ENCODE results near the gene CYP4A22. TPM values are rescaled to one million over a fixed set of nuclear protein-coding genes. Genes with fewer than 3 reads are reported as not detected.

The CYP4A22 gene
- total RNA-seq, 1 donor = not detected

DNA sequence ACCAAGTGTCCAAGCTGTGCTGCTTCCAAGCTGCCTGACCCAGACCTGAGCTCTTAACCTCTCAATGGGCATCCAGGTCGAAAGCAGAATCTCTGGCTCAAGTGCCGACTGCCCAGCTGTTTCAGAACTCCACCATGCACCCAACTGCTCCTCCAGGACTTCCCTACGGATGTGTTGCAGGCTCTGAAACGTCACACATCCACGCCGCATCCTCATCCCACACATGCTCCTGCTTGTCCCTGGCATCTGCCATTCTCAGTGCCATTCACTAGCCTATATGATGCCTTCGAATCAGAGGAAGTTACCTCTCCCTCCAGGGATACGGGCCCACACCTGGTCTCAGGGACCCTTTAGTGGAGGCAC is 41.4 kb downstream of the CYP4A22 start:
- Histone ChIP-seq H3K27me3 (ENCODE audit: insufficient read depth, low read length) (no peaks in the 10 kb centered on the region), H3K79me2 (ENCODE audit: insufficient read depth, low read length) (no peaks in the 10 kb centered on the region), H4K20me1 (ENCODE audit: insufficient read depth, low read length) (no peaks in the 10 kb centered on the region), H3K4me3 (ENCODE audit: insufficient read depth, low read length) (peak overlapping the region; percentile 75), H3K27ac (ENCODE audit: low read depth, low read length) (no peak overlapping the region), H3K36me3 (ENCODE audit: insufficient read depth, low read length) (no peaks in the 10 kb centered on the region), H2AFZ (ENCODE audit: low read length) (peak overlapping the region; percentile 99), H3K4me2 (ENCODE audit: insufficient read depth, low read length) (peak overlapping the region; percentile 99), H3K9me3 (ENCODE audit: low read depth, low read length) (no peaks in the 10 kb centered on the region), H3K4me1 (ENCODE audit: insufficient read depth, low read length) (peaks cover 16% of the 10 kb centered on the region)
- TF ChIP-seq, protein P1, sequence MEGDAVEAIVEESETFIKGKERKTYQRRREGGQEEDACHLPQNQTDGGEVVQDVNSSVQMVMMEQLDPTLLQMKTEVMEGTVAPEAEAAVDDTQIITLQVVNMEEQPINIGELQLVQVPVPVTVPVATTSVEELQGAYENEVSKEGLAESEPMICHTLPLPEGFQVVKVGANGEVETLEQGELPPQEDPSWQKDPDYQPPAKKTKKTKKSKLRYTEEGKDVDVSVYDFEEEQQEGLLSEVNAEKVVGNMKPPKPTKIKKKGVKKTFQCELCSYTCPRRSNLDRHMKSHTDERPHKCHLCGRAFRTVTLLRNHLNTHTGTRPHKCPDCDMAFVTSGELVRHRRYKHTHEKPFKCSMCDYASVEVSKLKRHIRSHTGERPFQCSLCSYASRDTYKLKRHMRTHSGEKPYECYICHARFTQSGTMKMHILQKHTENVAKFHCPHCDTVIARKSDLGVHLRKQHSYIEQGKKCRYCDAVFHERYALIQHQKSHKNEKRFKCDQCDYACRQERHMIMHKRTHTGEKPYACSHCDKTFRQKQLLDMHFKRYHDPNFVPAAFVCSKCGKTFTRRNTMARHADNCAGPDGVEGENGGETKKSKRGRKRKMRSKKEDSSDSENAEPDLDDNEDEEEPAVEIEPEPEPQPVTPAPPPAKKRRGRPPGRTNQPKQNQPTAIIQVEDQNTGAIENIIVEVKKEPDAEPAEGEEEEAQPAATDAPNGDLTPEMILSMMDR (IDR thresholded peaks at IDR 0.05; ENCODE audit: extremely low read depth, low read depth, low read length) = no peak
- DNase-seq (ENCODE audit: insufficient read length, low spot score, missing footprints) = no peak

- Histone ChIP-seq H3K4me1 (ENCODE audit: insufficient read depth, low read length) (peaks cover 16% of the 10 kb centered on the region), H3K27ac (ENCODE audit: low read depth, low read length) (peak overlapping the region; percentile 28)
These were observed 42.1 kb downstream of the CYP4A22 start for GRCh38 chr1:47179017-47179987.

GRCh38 chr1:47179988-47180563 is 42.8 kb downstream of the CYP4A22 start:
- Histone ChIP-seq H3K27me3 (ENCODE audit: insufficient read depth, low read length) (no peaks in the 10 kb centered on the region), H3K36me3 (ENCODE audit: insufficient read depth, low read length) (no peaks in the 10 kb centered on the region), H3K4me2 (ENCODE audit: insufficient read depth, low read length) (peak overlapping the region; percentile 99), H3K27ac (ENCODE audit: low read depth, low read length) (no peak overlapping the region), H3K4me1 (ENCODE audit: insufficient read depth, low read length) (peaks cover 16% of the 10 kb centered on the region), H4K20me1 (ENCODE audit: insufficient read depth, low read length) (no peaks in the 10 kb centered on the region), H2AFZ (ENCODE audit: low read length) (peak overlapping the region; percentile 99), H3K9me3 (ENCODE audit: low read depth, low read length) (no peaks in the 10 kb centered on the region), H3K4me3 (ENCODE audit: insufficient read depth, low read length) (peak overlapping the region; percentile 75), H3K79me2 (ENCODE audit: insufficient read depth, low read length) (no peaks in the 10 kb centered on the region)
- DNase-seq (ENCODE audit: insufficient read length, low spot score, missing footprints) = no peak
- TF ChIP-seq, protein P1 (IDR thresholded peaks at IDR 0.05; ENCODE audit: extremely low read depth, low read depth, low read length) = no peak

More at GRCh38 chr1:47179017-47179987, 42.1 kb downstream of the CYP4A22 start:
- Histone ChIP-seq H3K79me2 (ENCODE audit: insufficient read depth, low read length) (no peaks in the 10 kb centered on the region), H2AFZ (ENCODE audit: low read length) (peak overlapping the region; percentile 99), H4K20me1 (ENCODE audit: insufficient read depth, low read length) (no peaks in the 10 kb centered on the region), H3K9me3 (ENCODE audit: low read depth, low read length) (no peaks in the 10 kb centered on the region), H3K4me3 (ENCODE audit: insufficient read depth, low read length) (peak overlapping the region; percentile 75), H3K36me3 (ENCODE audit: insufficient read depth, low read length) (no peaks in the 10 kb centered on the region), H3K4me2 (ENCODE audit: insufficient read depth, low read length) (peak overlapping the region; percentile 99), H3K27me3 (ENCODE audit: insufficient read depth, low read length) (no peaks in the 10 kb centered on the region)
- peak; percentile 98 for DNase-seq (ENCODE audit: insufficient read length, low spot score, missing footprints)
- TF ChIP-seq, protein P1 (IDR thresholded peaks at IDR 0.05; ENCODE audit: extremely low read depth, low read depth, low read length) = peak; percentile 93

GRCh38 chr1:47180603-47181094 is 43.4 kb downstream of the CYP4A22 start:
- peaks cover 16% of the 10 kb centered on the region for H3K4me1 ChIP-seq (ENCODE audit: insufficient read depth, low read length)
- no peaks in the 10 kb centered on the region for H3K9me3 ChIP-seq (ENCODE audit: low read depth, low read length)
- H3K4me2 ChIP-seq (ENCODE audit: insufficient read depth, low read length) = no peak overlapping the region
- no peaks in the 10 kb centered on the region for H4K20me1 ChIP-seq (ENCODE audit: insufficient read depth, low read length)
- H3K36me3 ChIP-seq (ENCODE audit: insufficient read depth, low read length) = no peaks in the 10 kb centered on the region
- H3K27ac ChIP-seq (ENCODE audit: low read depth, low read length) = no peak overlapping the region
- H3K4me3 ChIP-seq (ENCODE audit: insufficient read depth, low read length) = no peak overlapping the region
- no peaks in the 10 kb centered on the region for H3K79me2 ChIP-seq (ENCODE audit: insufficient read depth, low read length)
- no peak overlapping the region for H2AFZ ChIP-seq (ENCODE audit: low read length)
- H3K27me3 ChIP-seq (ENCODE audit: insufficient read depth, low read length) = no peaks in the 10 kb centered on the region
- TF ChIP-seq, protein P1 (IDR thresholded peaks at IDR 0.05; ENCODE audit: extremely low read depth, low read depth, low read length) = no peak
- DNase-seq (ENCODE audit: insufficient read length, low spot score, missing footprints) = peak; percentile 71
